ENCODE results near the gene PEDS1. TPM values are rescaled to one million over a fixed set of nuclear protein-coding genes. Genes with fewer than 3 reads are reported as not detected.
A peak's percentile ranks its signal among the peaks of the same experiment; 100 is the strongest.

The PEDS1 gene
- total and polyA plus RNA-seq, 2 of the 13 experiments (the other 11 are each of a cell fraction or from before 2014, with no cell fraction given) = 30.5 to 93.9 TPM

- TF ChIP-seq FLYWCH1 (CRISPR knock-in tag; IDR thresholded peaks at IDR 0.05) (peak; percentile 71), ARHGAP35 (CRISPR knock-in tag; IDR thresholded peaks at IDR 0.05; ENCODE audit: borderline replicate concordance) (peak; percentile 92), NR2F1 (CRISPR knock-in tag; IDR thresholded peaks at IDR 0.05) (no peak), MAZ (IDR thresholded peaks at IDR 0.05; ENCODE audit: borderline replicate concordance, low read depth, low read length) (peak; percentile 52), MAZ (CRISPR knock-in tag; IDR thresholded peaks at IDR 0.05; ENCODE audit: low read depth) (peak; percentile 91), GRHL1 (CRISPR knock-in tag; conservative IDR thresholded peaks at IDR 0.05) (no peak), GABPB1 (CRISPR knock-in tag; IDR thresholded peaks at IDR 0.05) (peak; percentile 81), ARNT2 (CRISPR knock-in tag; IDR thresholded peaks at IDR 0.05; ENCODE audit: low read depth) (peak; percentile 95), POLR2A (IDR thresholded peaks at IDR 0.05; ENCODE audit: insufficient read depth in 1 of 2, low read depth in 2 of 2, low read length in 2 of 2) (peak; percentile 89 to 93), HDAC6 (IDR thresholded peaks at IDR 0.05; ENCODE audit: low read depth, low read length) (no peak), ZNF850 (CRISPR knock-in tag; conservative IDR thresholded peaks at IDR 0.05) (peak; percentile 95), ZSCAN21 (CRISPR knock-in tag; IDR thresholded peaks at IDR 0.05; ENCODE audit: borderline replicate concordance) (peak; percentile 93), ZNF460 (CRISPR knock-in tag; IDR thresholded peaks at IDR 0.05; ENCODE audit: borderline replicate concordance) (peak; percentile 51; the same call in 1 of the 2 replicates), CERS6 (CRISPR knock-in tag; IDR thresholded peaks at IDR 0.05) (peak; percentile 95), DNMT1 (CRISPR knock-in tag; IDR thresholded peaks at IDR 0.05) (peak; percentile 94; the same call in 1 of the 2 replicates), LRRFIP1 (CRISPR knock-in tag; conservative IDR thresholded peaks at IDR 0.05) (0 out of 2 replicates have a peak, but pooled peaks have one; percentile 52), SP1 (IDR thresholded peaks at IDR 0.05) (no peak), SP1 (CRISPR knock-in tag; IDR thresholded peaks at IDR 0.05) (peak; percentile 53)
Observed at GRCh38 chr20:50153500-50154377, at the start of gene PEDS1 (continued).

Measured in HepG2 (cell line).